HepG2 (cell line): ENCODE measurements around the gene EPHA1. TPM values are rescaled to one million over a fixed set of nuclear protein-coding genes. Genes with fewer than 3 reads are reported as not detected.
A peak's percentile ranks its signal among the peaks of the same experiment; 100 is the strongest.

Experiments used
- DMAP1 ChIP-seq: IDR thresholded peaks from 2 replicates; pipeline ENCODE4 v1.6.1; 2016
- GFI1 ChIP-seq: sonication (generic); formaldehyde crosslinking; IDR thresholded peaks from 2 replicates; pipeline ENCODE4 v1.5.0; 2020; ENCODE audit warnings: missing genetic modification reagents, mild to moderate bottlenecking, borderline replicate concordance
- GPN1 ChIP-seq: sonication (generic); formaldehyde crosslinking; IDR thresholded peaks from 2 replicates; pipeline ENCODE4 v1.5.1; 2020; ENCODE audit warnings: missing genetic modification reagents, borderline replicate concordance
- HHEX ChIP-seq: IDR thresholded peaks from 2 replicates; pipeline ENCODE4 v1.6.1; 2016; ENCODE audit warnings: control low read depth
- JUN ChIP-seq: sonication (generic); formaldehyde crosslinking; IDR thresholded peaks from 2 replicates; pipeline ENCODE4 v1.4.0; 2020; ENCODE audit warnings: mild to moderate bottlenecking, missing genetic modification reagents
- KDM4B ChIP-seq: sonication (generic); formaldehyde crosslinking; IDR thresholded peaks from 2 replicates; pipeline ENCODE4 v1.4.0; 2020; ENCODE audit warnings: missing genetic modification reagents
- KLF13 ChIP-seq: sonication (generic); formaldehyde crosslinking; IDR thresholded peaks from 2 replicates; pipeline ENCODE4 v1.4.0; 2020; ENCODE audit warnings: mild to moderate bottlenecking, missing genetic modification reagents
- MXD4 ChIP-seq: IDR thresholded peaks from 2 replicates; pipeline ENCODE4 v1.6.1; 2016; ENCODE audit warnings: mild to moderate bottlenecking, missing biosample characterization, missing genetic modification reagents
- RORA ChIP-seq: sonication (generic); formaldehyde crosslinking; IDR thresholded peaks from 2 replicates; pipeline ENCODE4 v1.5.0; 2020; ENCODE audit warnings: mild to moderate bottlenecking, missing genetic modification reagents, moderate library complexity
- SMAD9 ChIP-seq: sonication (generic); formaldehyde crosslinking; IDR thresholded peaks from 2 replicates; pipeline ENCODE4 v1.5.1; 2020; ENCODE audit warnings: mild to moderate bottlenecking, missing genetic modification reagents
- ZFX ChIP-seq: sonication (generic); formaldehyde crosslinking; IDR thresholded peaks from 2 replicates; pipeline ENCODE4 v1.4.0; 2020; ENCODE audit warnings: mild to moderate bottlenecking, low read depth, missing genetic modification reagents, moderate library complexity
- ZFY ChIP-seq: sonication (generic); formaldehyde crosslinking; IDR thresholded peaks from 2 replicates; pipeline ENCODE4 v1.4.0; 2020; ENCODE audit warnings: missing genetic modification reagents
- ZNF282 ChIP-seq: fragments of 450-650 bp; IDR thresholded peaks from 2 replicates; pipeline ENCODE4 v1.6.1; 2018; ENCODE audit not compliant: partially characterized antibody
- ZNF446 ChIP-seq: sonication (generic); formaldehyde crosslinking; IDR thresholded peaks from 2 replicates; pipeline ENCODE4 v1.5.0; 2020; ENCODE audit warnings: mild to moderate bottlenecking, missing genetic modification reagents
- ZNF549 ChIP-seq: sonication (generic); formaldehyde crosslinking; IDR thresholded peaks from 2 replicates; pipeline ENCODE4 v1.5.0; 2020; ENCODE audit warnings: missing genetic modification reagents
- polyA plus RNA-seq, 8 experiments: library from polyadenylated mRNA; depleted of rRNA in 3 of 8; stranded (reverse) in 7 of 8; unstranded in 1 of 8; fragments of >200 nt; fragmentation: Illumina TruSeq in 4 of 8; extraction: Trizol in 4 of 8; gene quantifications; 2 replicates each; pipeline versions ENCODE4 v1.2.1 to v1.2.3, GENCODE V29; 2011 to 2016; ENCODE audit warnings: low read depth in 4 of 8, missing spikeins in 1 of 8, mixed read lengths in 1 of 8; ENCODE audit not compliant: insufficient read depth in 1 of 8
- total RNA-seq, 5 experiments: library from RNA; depleted of rRNA; stranded (reverse); fragments of >200 nt; fragmentation: Illumina TruSeq; extraction: Trizol; gene quantifications; 2 replicates each; pipeline ENCODE4 v1.2.3, GENCODE V29; 2016; ENCODE audit warnings: low read depth in 1 of 5
- TF ChIP-seq, protein P1 (sequence below): sonication (generic); formaldehyde crosslinking; IDR thresholded peaks from 2 replicates; pipeline ENCODE4 v1.4.0; 2020; ENCODE audit warnings: missing genetic modification reagents, borderline replicate concordance
- TF ChIP-seq, protein P2 (sequence below): sonication (generic); formaldehyde crosslinking; IDR thresholded peaks from 2 replicates; pipeline ENCODE4 v1.8.0; 2022; ENCODE audit warnings: low read depth, missing genetic modification reagents
- TF ChIP-seq, protein P3 (sequence below): sonication (generic); formaldehyde crosslinking; IDR thresholded peaks from 2 replicates; pipeline ENCODE4 v1.8.1; 2023; ENCODE audit warnings: mild to moderate bottlenecking, moderate library complexity, missing genetic modification reagents
- TF ChIP-seq, protein P4 (sequence below): IDR thresholded peaks from 2 replicates; pipeline ENCODE4 v1.6.1; 2016; ENCODE audit warnings: missing biosample characterization, missing genetic modification reagents, low read depth
- TF ChIP-seq, protein P5 (sequence below): sonication (generic); formaldehyde crosslinking; IDR thresholded peaks from 2 replicates; pipeline ENCODE4 v1.4.0; 2020; ENCODE audit warnings: missing genetic modification reagents, mild to moderate bottlenecking, borderline replicate concordance

EPHA1 gene
- total and polyA plus RNA-seq, 2 of the 13 experiments (the other 11 are each of a cell fraction or from before 2014, with no cell fraction given), result 4.6 to 17.1 TPM

DNA sequence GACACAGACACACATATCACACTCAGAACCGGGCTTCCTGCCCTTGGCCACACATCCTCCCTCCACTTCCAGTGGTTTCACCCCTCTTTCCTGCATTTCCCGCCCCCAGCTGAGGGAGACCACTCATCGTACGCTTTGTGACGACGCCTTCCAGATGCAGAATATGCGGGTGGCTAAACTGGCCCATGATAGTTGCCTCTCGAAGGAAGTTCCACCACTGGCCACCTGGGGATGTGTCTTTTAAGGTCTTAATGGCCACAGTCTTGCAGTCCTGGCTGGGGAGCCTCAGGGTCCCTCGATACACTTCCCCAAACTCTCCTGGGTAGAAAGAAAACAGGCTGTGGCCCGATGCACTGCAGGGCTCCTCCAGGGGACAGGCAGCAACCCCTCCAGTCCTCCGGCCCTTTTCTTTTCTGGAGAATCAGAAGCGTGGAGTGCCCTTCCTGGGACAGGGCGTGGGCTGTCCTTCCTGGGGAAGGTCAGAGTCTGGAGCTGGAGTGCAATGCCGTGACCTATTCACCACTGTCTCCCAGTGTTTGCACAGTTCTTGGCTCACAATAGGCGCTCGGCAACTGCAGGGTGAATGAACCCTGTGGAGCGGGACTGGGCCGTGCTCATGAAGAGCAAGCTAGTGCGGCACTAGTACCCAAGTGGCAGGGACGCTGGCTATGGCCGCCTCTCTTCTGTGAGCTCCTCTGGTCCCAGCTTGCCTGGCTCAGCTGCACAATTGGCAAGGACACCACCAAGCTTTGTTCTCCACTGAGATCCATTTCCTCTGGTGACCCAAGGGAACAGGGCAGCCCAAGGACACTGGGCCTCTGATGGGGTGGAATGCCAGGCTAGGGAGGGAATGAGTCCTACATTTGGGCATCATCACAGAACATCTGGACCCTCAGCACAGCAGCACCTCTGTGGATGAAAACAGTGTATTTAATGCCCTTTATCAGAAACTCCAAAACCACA, 13.2 kb downstream of the EPHA1 start (continued):
- TF ChIP-seq, protein P1, sequence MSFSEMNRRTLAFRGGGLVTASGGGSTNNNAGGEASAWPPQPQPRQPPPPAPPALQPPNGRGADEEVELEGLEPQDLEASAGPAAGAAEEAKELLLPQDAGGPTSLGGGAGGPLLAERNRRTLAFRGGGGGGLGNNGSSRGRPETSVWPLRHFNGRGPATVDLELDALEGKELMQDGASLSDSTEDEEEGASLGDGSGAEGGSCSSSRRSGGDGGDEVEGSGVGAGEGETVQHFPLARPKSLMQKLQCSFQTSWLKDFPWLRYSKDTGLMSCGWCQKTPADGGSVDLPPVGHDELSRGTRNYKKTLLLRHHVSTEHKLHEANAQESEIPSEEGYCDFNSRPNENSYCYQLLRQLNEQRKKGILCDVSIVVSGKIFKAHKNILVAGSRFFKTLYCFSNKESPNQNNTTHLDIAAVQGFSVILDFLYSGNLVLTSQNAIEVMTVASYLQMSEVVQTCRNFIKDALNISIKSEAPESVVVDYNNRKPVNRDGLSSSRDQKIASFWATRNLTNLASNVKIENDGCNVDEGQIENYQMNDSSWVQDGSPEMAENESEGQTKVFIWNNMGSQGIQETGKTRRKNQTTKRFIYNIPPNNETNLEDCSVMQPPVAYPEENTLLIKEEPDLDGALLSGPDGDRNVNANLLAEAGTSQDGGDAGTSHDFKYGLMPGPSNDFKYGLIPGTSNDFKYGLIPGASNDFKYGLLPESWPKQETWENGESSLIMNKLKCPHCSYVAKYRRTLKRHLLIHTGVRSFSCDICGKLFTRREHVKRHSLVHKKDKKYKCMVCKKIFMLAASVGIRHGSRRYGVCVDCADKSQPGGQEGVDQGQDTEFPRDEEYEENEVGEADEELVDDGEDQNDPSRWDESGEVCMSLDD, result no peak
- TF ChIP-seq SMAD9 (CRISPR knock-in tag), result no peak
- TF ChIP-seq ZNF549 (CRISPR knock-in tag), result no peak
- TF ChIP-seq GPN1, result no peak
- TF ChIP-seq ZFX, result peak; percentile 71
- TF ChIP-seq RORA (CRISPR knock-in tag), result no peak
- no peak for TF ChIP-seq KLF13 (CRISPR knock-in tag)
- TF ChIP-seq, protein P2, sequence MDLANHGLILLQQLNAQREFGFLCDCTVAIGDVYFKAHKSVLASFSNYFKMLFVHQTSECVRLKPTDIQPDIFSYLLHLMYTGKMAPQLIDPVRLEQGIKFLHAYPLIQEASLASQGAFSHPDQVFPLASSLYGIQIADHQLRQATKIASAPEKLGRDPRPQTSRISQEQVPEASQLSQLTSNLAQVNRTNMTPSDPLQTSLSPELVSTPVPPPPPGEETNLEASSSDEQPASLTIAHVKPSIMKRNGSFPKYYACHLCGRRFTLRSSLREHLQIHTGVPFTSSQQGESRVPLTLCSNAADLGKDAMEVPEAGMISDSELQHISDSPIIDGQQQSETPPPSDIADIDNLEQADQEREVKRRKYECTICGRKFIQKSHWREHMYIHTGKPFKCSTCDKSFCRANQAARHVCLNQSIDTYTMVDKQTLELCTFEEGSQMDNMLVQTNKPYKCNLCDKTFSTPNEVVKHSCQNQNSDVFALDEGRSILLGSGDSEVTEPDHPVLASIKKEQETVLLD (CRISPR knock-in tag), result no peak
- TF ChIP-seq ZNF446 (CRISPR knock-in tag), result no peak
- no peak for TF ChIP-seq ZNF282
- TF ChIP-seq, protein P3, sequence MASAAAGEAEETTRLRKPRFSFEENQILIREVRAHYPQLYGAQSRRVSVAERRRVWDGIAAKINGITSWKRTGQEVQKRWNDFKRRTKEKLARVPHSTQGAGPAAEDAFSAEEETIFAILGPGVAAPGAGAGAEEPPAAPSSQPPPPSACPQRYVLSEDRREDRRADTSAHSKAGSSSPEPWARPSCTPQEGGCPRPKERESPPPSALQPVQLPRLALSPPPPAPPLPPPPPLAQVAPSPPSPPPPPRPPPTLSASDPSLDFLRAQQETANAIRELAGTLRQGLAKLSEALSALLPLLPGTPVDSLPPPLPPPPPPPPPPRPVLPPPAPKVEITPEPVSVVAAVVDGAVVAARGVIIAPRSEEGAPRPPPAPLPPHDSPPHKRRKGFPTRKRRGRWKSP (CRISPR knock-in tag), result peak; percentile 75; the same call in 1 of the 2 replicates
- no peak for TF ChIP-seq DMAP1 (CRISPR knock-in tag)
- peak; percentile 79 for TF ChIP-seq GFI1 (CRISPR knock-in tag)
- no peak for TF ChIP-seq MXD4 (CRISPR knock-in tag)
- TF ChIP-seq, protein P4, sequence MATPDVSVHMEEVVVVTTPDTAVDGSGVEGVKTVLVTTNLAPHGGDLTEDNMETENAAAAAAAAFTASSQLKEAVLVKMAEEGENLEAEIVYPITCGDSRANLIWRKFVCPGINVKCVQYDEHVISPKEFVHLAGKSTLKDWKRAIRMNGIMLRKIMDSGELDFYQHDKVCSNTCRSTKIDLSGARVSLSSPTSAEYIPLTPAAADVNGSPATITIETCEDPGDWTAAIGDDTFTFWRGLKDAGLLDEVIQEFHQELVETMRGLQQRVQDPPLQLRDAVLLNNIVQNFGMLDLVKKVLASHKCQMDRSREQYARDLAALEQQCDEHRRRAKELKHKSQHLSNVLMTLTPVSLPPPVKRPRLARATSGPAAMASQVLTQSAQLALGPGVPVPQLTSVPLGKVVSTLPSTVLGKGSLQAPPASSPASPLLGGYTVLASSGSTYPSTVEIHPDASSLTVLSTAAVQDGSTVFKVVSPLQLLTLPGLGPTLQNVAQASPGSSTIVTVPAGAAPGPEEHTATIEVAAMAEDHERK (CRISPR knock-in tag), result no peak
- TF ChIP-seq ZFY, result peak; percentile 56; the same call in 1 of the 2 replicates
- TF ChIP-seq JUN (CRISPR knock-in tag), result no peak
- no peak for TF ChIP-seq HHEX (CRISPR knock-in tag)
- TF ChIP-seq, protein P5, sequence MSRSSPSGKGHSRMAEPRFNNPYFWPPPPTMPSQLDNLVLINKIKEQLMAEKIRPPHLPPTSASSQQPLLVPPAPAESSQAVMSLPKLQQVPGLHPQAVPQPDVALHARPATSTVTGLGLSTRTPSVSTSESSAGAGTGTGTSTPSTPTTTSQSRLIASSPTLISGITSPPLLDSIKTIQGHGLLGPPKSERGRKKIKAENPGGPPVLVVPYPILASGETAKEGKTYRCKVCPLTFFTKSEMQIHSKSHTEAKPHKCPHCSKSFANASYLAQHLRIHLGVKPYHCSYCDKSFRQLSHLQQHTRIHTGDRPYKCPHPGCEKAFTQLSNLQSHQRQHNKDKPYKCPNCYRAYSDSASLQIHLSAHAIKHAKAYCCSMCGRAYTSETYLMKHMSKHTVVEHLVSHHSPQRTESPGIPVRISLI (CRISPR knock-in tag), result no peak
- TF ChIP-seq KDM4B (CRISPR knock-in tag), result no peak
